Fibroblast of lung (primary cell): Measurements from ENCODE around the gene PARP11. TPM values are rescaled to one million over a fixed set of nuclear protein-coding genes. Genes with fewer than 3 reads are reported as not detected.
A peak's percentile ranks its signal among the peaks of the same experiment; 100 is the strongest.

ENCODE experiments used
- DNase-seq, 2 donors: peaks; one replicate each; pipeline versions ENCODE4 v3.0.0 to v3.0.0-alpha.2; 2010; ENCODE audit warnings: low read depth in 2 of 2
- H2AFZ ChIP-seq: 2 replicates; pipeline ENCODE4 v1.5.1; 2012; ENCODE audit warnings: low read length, control low read depth, inconsistent platforms
- H3K27ac ChIP-seq: 2 replicates; pipeline ENCODE4 v1.5.1; 2011; ENCODE audit warnings: low read length, control low read depth; ENCODE audit not compliant: insufficient read depth
- H3K27me3 ChIP-seq: 2 replicates; pipeline ENCODE4 v1.5.1; 2011; ENCODE audit warnings: mild to moderate bottlenecking, low read length; ENCODE audit not compliant: control insufficient read depth, insufficient read depth
- H3K36me3 ChIP-seq: 2 replicates; pipeline ENCODE4 v1.5.1; 2011; ENCODE audit warnings: low read length; ENCODE audit not compliant: control insufficient read depth, insufficient read depth
- H3K4me1 ChIP-seq: 2 replicates; pipeline ENCODE4 v1.5.1; 2011; ENCODE audit warnings: low read length; ENCODE audit not compliant: control insufficient read depth, insufficient read depth; ENCODE audit errors: extremely low read depth
- H3K4me2 ChIP-seq: 2 replicates; pipeline ENCODE4 v1.5.1; 2011; ENCODE audit warnings: low read length, control low read depth; ENCODE audit not compliant: insufficient read depth; ENCODE audit errors: extremely low read depth
- H3K4me3 ChIP-seq, 4 experiments: fragments of 200-600 bp in 1 of 4; sonication (generic) in 1 of 4; replicated peaks in 1 of 4; 2 replicates each; pipeline ENCODE4 v1.5.1; 2011 to 2016; ENCODE audit warnings: low read length in 4 of 4, low read depth in 3 of 4, mild to moderate bottlenecking in 3 of 4, control low read depth in 2 of 4, inconsistent platforms in 1 of 4, mixed read lengths in 1 of 4; ENCODE audit not compliant: insufficient read depth in 1 of 4; ENCODE audit errors: control extremely low read depth in 1 of 4
- H3K79me2 ChIP-seq: 2 replicates; pipeline ENCODE4 v1.5.1; 2012; ENCODE audit warnings: mild to moderate bottlenecking, low read length, inconsistent platforms; ENCODE audit not compliant: control insufficient read depth, insufficient read depth
- H3K9ac ChIP-seq: 2 replicates; pipeline ENCODE4 v1.5.1; 2011; ENCODE audit warnings: mild to moderate bottlenecking, low read length, control low read depth; ENCODE audit not compliant: insufficient read depth
- H3K9me3 ChIP-seq: 2 replicates; pipeline ENCODE4 v1.5.1; 2012; ENCODE audit warnings: low read depth, low read length; ENCODE audit not compliant: control insufficient read depth, insufficient read depth
- H4K20me1 ChIP-seq: 2 replicates; pipeline ENCODE4 v1.5.1; 2011; ENCODE audit warnings: low read length; ENCODE audit not compliant: control insufficient read depth, insufficient read depth; ENCODE audit errors: extremely low read depth
- EZH2 ChIP-seq: IDR thresholded peaks from 2 replicates; pipeline ENCODE4 v1.5.1; 2012; ENCODE audit warnings: low read length, control low read depth, mild to moderate bottlenecking; ENCODE audit errors: missing control alignments
- polyA plus RNA-seq, 2 donors: library from polyadenylated mRNA; depleted of rRNA in 1 of 2; stranded (reverse) in 1 of 2; unstranded in 1 of 2; fragments of >200 nt; gene quantifications; 2 replicates each; pipeline ENCODE4 v1.2.1, GENCODE V29; 2011 to 2012; ENCODE audit warnings: missing spikeins in 1 of 2
- total RNA-seq: library from RNA; depleted of rRNA; stranded (reverse); fragments of >200 nt; gene quantifications from 2 replicates; pipeline ENCODE4 v1.2.1, GENCODE V29; 2014
- TF ChIP-seq, protein P1 (sequence below), 2 donors: IDR thresholded peaks in 1 of 2; conservative IDR thresholded peaks in 1 of 2; 1 replicate in 1 of 2; 2 replicates in 1 of 2; pipeline ENCODE4 v1.5.1; 2011 to 2012; ENCODE audit warnings: low read length in 2 of 2, control low read depth in 1 of 2, inconsistent platforms in 1 of 2, low read depth in 1 of 2, mild to moderate bottlenecking in 1 of 2

The PARP11 gene
- total and polyA plus RNA-seq, 2 donors (not counting 1 experiment from before 2014, with no cell fraction given): 6.6 to 8.9 TPM

DNA sequence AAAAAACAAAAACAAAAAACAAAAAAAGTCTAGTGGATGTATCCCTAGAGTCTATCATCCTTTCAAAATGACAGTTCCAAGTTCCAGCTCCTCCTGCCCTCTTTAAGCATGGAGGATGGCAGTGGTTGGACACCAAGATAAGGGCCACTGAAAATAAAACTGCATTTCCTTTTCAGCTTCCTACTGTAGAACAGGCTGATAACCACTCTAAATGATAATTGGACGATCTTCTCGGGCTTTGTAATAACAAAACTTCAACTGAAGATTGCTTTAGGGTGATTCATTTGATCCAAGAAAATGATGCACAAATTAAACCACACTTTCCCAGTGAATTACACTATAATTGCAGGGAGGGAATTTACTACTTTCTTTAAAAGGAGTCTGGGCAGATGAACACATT is 78.1 kb downstream of the PARP11 start:
- Histone ChIP-seq H3K4me3 (no peak overlapping the region), H3K79me2 (no peaks in the 10 kb centered on the region), H3K9ac (no peak overlapping the region), H3K27me3 (no peaks in the 10 kb centered on the region), H2AFZ (no peak overlapping the region), H3K4me1 (no peaks in the 10 kb centered on the region), H4K20me1 (no peaks in the 10 kb centered on the region), H3K36me3 (no peaks in the 10 kb centered on the region), H3K27ac (no peak overlapping the region), H3K4me2 (no peak overlapping the region), H3K9me3 (no peaks in the 10 kb centered on the region)
- TF ChIP-seq EZH2: no peak
- TF ChIP-seq, protein P1, sequence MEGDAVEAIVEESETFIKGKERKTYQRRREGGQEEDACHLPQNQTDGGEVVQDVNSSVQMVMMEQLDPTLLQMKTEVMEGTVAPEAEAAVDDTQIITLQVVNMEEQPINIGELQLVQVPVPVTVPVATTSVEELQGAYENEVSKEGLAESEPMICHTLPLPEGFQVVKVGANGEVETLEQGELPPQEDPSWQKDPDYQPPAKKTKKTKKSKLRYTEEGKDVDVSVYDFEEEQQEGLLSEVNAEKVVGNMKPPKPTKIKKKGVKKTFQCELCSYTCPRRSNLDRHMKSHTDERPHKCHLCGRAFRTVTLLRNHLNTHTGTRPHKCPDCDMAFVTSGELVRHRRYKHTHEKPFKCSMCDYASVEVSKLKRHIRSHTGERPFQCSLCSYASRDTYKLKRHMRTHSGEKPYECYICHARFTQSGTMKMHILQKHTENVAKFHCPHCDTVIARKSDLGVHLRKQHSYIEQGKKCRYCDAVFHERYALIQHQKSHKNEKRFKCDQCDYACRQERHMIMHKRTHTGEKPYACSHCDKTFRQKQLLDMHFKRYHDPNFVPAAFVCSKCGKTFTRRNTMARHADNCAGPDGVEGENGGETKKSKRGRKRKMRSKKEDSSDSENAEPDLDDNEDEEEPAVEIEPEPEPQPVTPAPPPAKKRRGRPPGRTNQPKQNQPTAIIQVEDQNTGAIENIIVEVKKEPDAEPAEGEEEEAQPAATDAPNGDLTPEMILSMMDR (conservative IDR thresholded peaks at IDR 0.05 in 1 of 2, IDR thresholded peaks at IDR 0.05 in 1 of 2; ENCODE audit: low read depth in 1 of 2, low read length in 2 of 2): no peak
- DNase-seq: peak in 1 of 2 donors; percentile 11

DNA sequence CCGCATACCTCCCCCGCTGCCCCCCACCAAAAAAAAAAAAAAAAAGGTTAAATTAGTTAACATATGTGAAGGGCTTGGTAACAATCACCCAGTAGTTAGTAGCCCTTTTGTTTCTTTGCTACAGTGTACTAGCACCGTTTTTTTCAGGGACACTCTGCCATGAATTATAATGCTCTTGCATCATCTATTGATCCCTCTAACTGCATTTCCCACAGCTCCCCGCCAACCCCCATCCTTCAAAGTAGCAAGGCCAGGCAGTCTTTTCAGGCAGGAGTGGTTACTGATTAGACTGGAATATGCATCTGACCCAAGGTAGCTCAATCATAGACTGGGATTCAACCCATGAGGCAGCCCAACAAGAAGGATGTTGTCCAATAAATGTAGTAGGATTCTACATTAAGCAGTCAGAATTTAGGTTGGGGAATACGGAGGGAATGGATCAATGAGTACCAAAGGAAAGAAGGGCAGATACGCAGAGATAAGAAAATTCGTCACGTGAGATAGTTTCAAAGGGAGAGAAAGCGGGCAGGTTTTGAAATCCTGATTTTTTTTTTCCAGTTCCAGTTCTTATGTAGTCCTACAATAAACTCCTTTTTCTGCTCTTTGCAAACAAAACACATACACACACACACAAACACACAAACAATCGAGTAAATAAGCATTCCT is 80.4 kb downstream of the PARP11 start:
- H3K9me3 ChIP-seq: no peaks in the 10 kb centered on the region
- H2AFZ ChIP-seq: no peak overlapping the region
- H3K4me1 ChIP-seq: no peaks in the 10 kb centered on the region
- no peak overlapping the region for H3K9ac ChIP-seq
- H3K4me2 ChIP-seq: no peak overlapping the region
- no peaks in the 10 kb centered on the region for H3K27me3 ChIP-seq
- H4K20me1 ChIP-seq: no peaks in the 10 kb centered on the region
- no peak for DNase-seq
- TF ChIP-seq, protein P1 (conservative IDR thresholded peaks at IDR 0.05 in 1 of 2, IDR thresholded peaks at IDR 0.05 in 1 of 2; ENCODE audit: low read depth in 1 of 2, low read length in 2 of 2): no peak
- TF ChIP-seq EZH2: no peak
- H3K4me3 ChIP-seq: no peak overlapping the region
- H3K79me2 ChIP-seq: no peaks in the 10 kb centered on the region
- H3K27ac ChIP-seq: no peak overlapping the region
- H3K36me3 ChIP-seq: no peaks in the 10 kb centered on the region

DNA sequence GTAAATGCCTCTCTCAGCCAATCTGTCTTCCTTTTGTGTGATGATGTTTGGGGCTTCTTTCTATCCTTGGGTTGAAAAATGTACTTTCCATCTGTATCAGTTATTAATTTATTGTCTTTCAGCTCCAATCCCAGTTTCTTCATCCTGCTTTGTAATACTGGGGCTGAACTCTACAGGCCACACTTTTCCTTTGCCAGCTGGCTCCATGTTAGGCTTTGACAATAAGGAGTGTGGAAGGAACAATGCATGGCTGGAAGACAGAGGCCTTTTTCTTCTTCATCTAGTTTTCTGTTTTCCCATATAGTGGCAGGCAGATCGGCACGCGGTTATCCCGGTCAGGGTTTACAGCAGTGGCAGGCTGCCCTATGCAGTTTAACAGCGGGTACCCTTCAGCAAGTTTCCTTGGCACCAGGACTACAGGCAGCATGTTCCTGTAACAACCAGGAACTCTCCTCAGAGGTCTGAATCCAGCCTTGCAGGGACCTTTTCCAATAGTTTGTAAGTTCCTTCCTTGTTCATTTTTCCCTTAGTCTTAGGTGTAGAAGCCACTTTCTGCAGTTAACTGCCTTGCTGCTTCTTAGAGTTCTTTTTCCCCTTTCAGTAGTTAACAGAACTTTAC is 81.8 kb downstream of the PARP11 start:
- no peak overlapping the region for H3K4me3 ChIP-seq
- no peak overlapping the region for H3K27ac ChIP-seq
- H3K4me2 ChIP-seq: no peak overlapping the region
- TF ChIP-seq, protein P1 (conservative IDR thresholded peaks at IDR 0.05 in 1 of 2, IDR thresholded peaks at IDR 0.05 in 1 of 2; ENCODE audit: low read depth in 1 of 2, low read length in 2 of 2): no peak
- TF ChIP-seq EZH2: no peak
- no peaks in the 10 kb centered on the region for H3K4me1 ChIP-seq
- DNase-seq: no peak
- no peaks in the 10 kb centered on the region for H3K27me3 ChIP-seq
- H3K9me3 ChIP-seq: no peaks in the 10 kb centered on the region
- H3K9ac ChIP-seq: no peak overlapping the region
- H2AFZ ChIP-seq: no peak overlapping the region
- no peaks in the 10 kb centered on the region for H4K20me1 ChIP-seq
- no peaks in the 10 kb centered on the region for H3K36me3 ChIP-seq
- no peaks in the 10 kb centered on the region for H3K79me2 ChIP-seq
